Endothelial cell of umbilical vein (primary cell): ENCODE data around the gene ATP6V0D1. TPM values are rescaled to one million over a fixed set of nuclear protein-coding genes. Genes with fewer than 3 reads are reported as not detected.

ENCODE experiments used
- BruUV-seq: library from RNA; stranded (reverse); fragments of 400-500 nt; replicated peaks from 2 replicates; lab custom pipeline; 2021; lab: Mats Ljungman, UMichigan
- CTCF ChIA-PET: fragments of 300-600, 350-600 bp; sonication (Branson Sonifier 250); formaldehyde crosslinking; loops from one replicate; lab custom pipeline; 2021; ENCODE audit warnings: antibody characterized with exemption, inconsistent platforms; lab: Charles Lee
- POLR2A ChIA-PET: fragments of 300-600, 350-600 bp; sonication (Branson Sonifier 250); formaldehyde crosslinking; loops from one replicate; lab custom pipeline; 2021; ENCODE audit warnings: antibody characterized with exemption, inconsistent platforms; lab: Charles Lee
- DNase-seq: peaks from one replicate; pipeline ENCODE4 v3.0.0-alpha.2; 2011; ENCODE audit warnings: low read depth, low spot score
- FAIRE-seq: peaks from 2 replicates; lab custom pipeline; 2011; peaks lifted over from hg19 to GRCh38; lab: Jason Lieb, UNC
- H2AFZ ChIP-seq: 2 replicates; pipeline ENCODE4 v1.6.0; 2012; ENCODE audit warnings: low read depth, low read length, control low read depth, inconsistent platforms
- H3K27ac ChIP-seq: 2 replicates; pipeline ENCODE4 v1.5.1; 2011; ENCODE audit warnings: low read depth, mild to moderate bottlenecking, control low read depth, low read length, moderate library complexity; ENCODE audit not compliant: insufficient read depth
- H3K27me3 ChIP-seq, 2 experiments: 2 replicates each; pipeline versions ENCODE4 v1.6.0 to v1.6.1; 2011; ENCODE audit warnings: low read length in 2 of 2, mixed read lengths in 1 of 2; ENCODE audit not compliant: control insufficient read depth in 2 of 2, insufficient read depth in 2 of 2
- H3K36me3 ChIP-seq, 2 experiments: 2 replicates in 1 of 2; 3 replicates in 1 of 2; pipeline ENCODE4 v1.5.1; 2011; ENCODE audit warnings: low read length in 2 of 2, mild to moderate bottlenecking in 1 of 2, moderate library complexity in 1 of 2; ENCODE audit not compliant: control insufficient read depth in 2 of 2, insufficient read depth in 2 of 2; ENCODE audit errors: extremely low read depth in 1 of 2
- H3K4me1 ChIP-seq: 3 replicates; pipeline ENCODE4 v1.5.1; 2011; ENCODE audit warnings: mild to moderate bottlenecking, low read length; ENCODE audit not compliant: control insufficient read depth, insufficient read depth; ENCODE audit errors: extremely low read depth
- H3K4me2 ChIP-seq: 2 replicates; pipeline ENCODE4 v1.6.1; 2011; ENCODE audit warnings: low read length, control low read depth, mixed read lengths; ENCODE audit not compliant: insufficient read depth
- H3K4me3 ChIP-seq, 3 experiments: fragments of 200-600 bp in 1 of 3; sonication (generic), shearing (Covaris generic) in 1 of 3; replicated peaks in 1 of 3; 2 replicates each; pipeline ENCODE4 v1.5.1; 2011 to 2016; ENCODE audit warnings: control low read depth in 3 of 3, low read length in 3 of 3, mild to moderate bottlenecking in 2 of 3, inconsistent platforms in 1 of 3, low read depth in 1 of 3, moderate library complexity in 1 of 3; ENCODE audit not compliant: insufficient read depth in 1 of 3
- H3K79me2 ChIP-seq: 2 replicates; pipeline ENCODE4 v1.6.0; 2012; ENCODE audit warnings: low read length, inconsistent platforms; ENCODE audit not compliant: control insufficient read depth, insufficient read depth
- H3K9ac ChIP-seq: replicated peaks from 2 replicates; pipeline ENCODE3; 2011; ENCODE audit warnings: low read length, control low read depth; ENCODE audit not compliant: insufficient read depth; ENCODE audit errors: extremely low read depth
- H3K9me1 ChIP-seq: replicated peaks from 3 replicates; pipeline ENCODE4 v1.6.0; 2011; ENCODE audit warnings: mild to moderate bottlenecking, low read length; ENCODE audit not compliant: control insufficient read depth, insufficient read depth; ENCODE audit errors: extremely low read depth
- H3K9me3 ChIP-seq: replicated peaks from 2 replicates; pipeline ENCODE4 v1.5.1; 2012; ENCODE audit warnings: low read length, inconsistent platforms; ENCODE audit not compliant: control insufficient read depth, insufficient read depth
- H4K20me1 ChIP-seq: replicated peaks from 2 replicates; pipeline ENCODE3; 2011; ENCODE audit warnings: mild to moderate bottlenecking, low read length; ENCODE audit not compliant: control insufficient read depth, insufficient read depth; ENCODE audit errors: extremely low read depth
- CTCF ChIP-seq, 2 donors: IDR thresholded peaks; 1 replicate in 1 of 2; 2 replicates in 1 of 2; pipeline ENCODE4 v1.5.1; 2011; ENCODE audit warnings: low read length in 2 of 2, mild to moderate bottlenecking in 2 of 2, moderate library complexity in 2 of 2, control low read depth in 1 of 2, inconsistent platforms in 1 of 2, low read depth in 1 of 2; ENCODE audit not compliant: insufficient read depth in 1 of 2; ENCODE audit errors: extremely low read depth in 1 of 2
- FOS ChIP-seq: IDR thresholded peaks from 2 replicates; pipeline ENCODE4 v1.6.1; 2011; ENCODE audit warnings: mild to moderate bottlenecking, low read length, moderate library complexity, borderline replicate concordance; ENCODE audit not compliant: insufficient read depth
- GATA2 ChIP-seq: IDR thresholded peaks from 2 replicates; pipeline ENCODE4 v1.7.0; 2011; ENCODE audit warnings: low read depth, mild to moderate bottlenecking, moderate library complexity, mixed read lengths, low read length; ENCODE audit not compliant: insufficient read length, insufficient read depth
- MAX ChIP-seq: IDR thresholded peaks from 2 replicates; pipeline ENCODE4 v1.6.1; 2011; ENCODE audit not compliant: insufficient read depth, insufficient read length
- MYC ChIP-seq: IDR thresholded peaks from one replicate; pipeline ENCODE4 v1.6.1; 2011; ENCODE audit warnings: mild to moderate bottlenecking, low read depth, low read length
- POLR2A ChIP-seq: IDR thresholded peaks from 2 replicates; pipeline ENCODE4 v1.6.1; 2012; ENCODE audit warnings: low read depth, mild to moderate bottlenecking, control low read depth, low read length
- POLR2AphosphoS5 ChIP-seq: IDR thresholded peaks from 2 replicates; pipeline ENCODE4 v1.6.1; 2012; ENCODE audit warnings: low read depth, mild to moderate bottlenecking, control low read depth, low read length, moderate library complexity; ENCODE audit not compliant: insufficient read depth
- dilution Hi-C: fragments of 300-500 bp; cut with MboI; formaldehyde crosslinking; loops from one replicate; pipeline ENCODE4 v1.15.0; 2019; ENCODE audit warnings: low sequenced_read_pairs; ENCODE audit not compliant: extremely low pct_ligation_motif_present
- intact Hi-C: fragments of 100-400 bp; cut with micrococcal nuclease; formaldehyde crosslinking; loops from one replicate; pipeline ENCODE4 v1.10.0; 2022
- polyA plus RNA-seq, 4 experiments: library from polyadenylated mRNA; depleted of rRNA in 3 of 4; stranded (reverse) in 3 of 4; unstranded in 1 of 4; fragments of >200 nt; gene quantifications; 2 replicates each; pipeline versions ENCODE4 v1.2.1 to v1.2.3, GENCODE V29; 2011 to 2012; ENCODE audit warnings: missing spikeins in 1 of 4
- total RNA-seq: library from RNA; stranded (reverse); gene quantifications from 2 replicates; pipeline ENCODE4 v1.2.3, GENCODE V29; 2021

The ATP6V0D1 gene
- total and polyA plus RNA-seq, 2 donors (not counting 3 experiments of a cell fraction or from before 2014, with no cell fraction given) = 82.8 to 232 TPM

GRCh38 chr16:67454852-67455251 is 26.1 kb downstream of the ATP6V0D1 start:
- Histone ChIP-seq H4K20me1 (no peaks in the 10 kb centered on the region), H3K4me2 (no peak overlapping the region), H3K27ac (no peak overlapping the region), H2AFZ (no peak overlapping the region), H3K4me3 (no peak overlapping the region), H3K9ac (no peak overlapping the region), H3K27me3 (no peaks in the 10 kb centered on the region), H3K36me3 (peaks cover 0 to 25% of the 10 kb centered on the region in 2 experiments), H3K79me2 (no peaks in the 10 kb centered on the region), H3K4me1 (peaks cover 11% of the 10 kb centered on the region), H3K9me1 (no peaks in the 10 kb centered on the region), H3K9me3 (no peaks in the 10 kb centered on the region)
- dilution Hi-C loops (no loop called here), intact Hi-C loops (no loop called here)
- no peak for TF ChIP-seq CTCF (IDR thresholded peaks at IDR 0.05; ENCODE audit: extremely low read depth in 1 of 2, insufficient read depth in 1 of 2, low read depth in 1 of 2, low read length in 2 of 2)
- TF ChIP-seq GATA2 = no peak
- TF ChIP-seq POLR2A = no peak
- TF ChIP-seq MAX = no peak
- TF ChIP-seq FOS = no peak
- no peak for TF ChIP-seq POLR2AphosphoS5
- TF ChIP-seq MYC = no peak
- ChIA-PET POLR2A (no interaction called here), CTCF (interaction anchor here (0.7 kb wide), 2 partner anchors 23 to 194 kb away, joined by 3 to 4 read pairs; no protein-coding TSS in a partner anchor)
- BruUV-seq = no TSS peak
- DNase-seq (no peak), FAIRE-seq (no peak)
